K562 (cell line): Measurements from ENCODE around the gene DCAF10. TPM values are rescaled to one million over a fixed set of nuclear protein-coding genes. Genes with fewer than 3 reads are reported as not detected.

ENCODE experiments used
- CBFA2T2 ChIP-seq: fragments of 450-650 bp; conservative IDR thresholded peaks from 2 replicates; pipeline ENCODE4 v1.6.1; 2017; ENCODE audit warnings: mild to moderate bottlenecking
- CTBP1 ChIP-seq: fragments of 450-650 bp; IDR thresholded peaks from 2 replicates; pipeline ENCODE4 v1.6.1; 2016; ENCODE audit warnings: borderline replicate concordance
- DIDO1 ChIP-seq: fragments of 450-650 bp; IDR thresholded peaks from 2 replicates; pipeline ENCODE4 v1.6.1; 2016; ENCODE audit warnings: low read depth, missing biosample characterization, missing genetic modification characterization
- ETV1 ChIP-seq: fragments of 450-650 bp; conservative IDR thresholded peaks from 2 replicates; pipeline ENCODE4 v1.6.1; 2016; ENCODE audit warnings: missing genetic modification characterization, control low read depth, low read depth, missing compliant biosample characterization
- HNRNPL ChIP-seq: fragments of 200-400 bp; formaldehyde crosslinking; IDR thresholded peaks from 2 replicates; pipeline ENCODE4 v1.6.1; 2017; ENCODE audit warnings: low read depth, mild to moderate bottlenecking, low read length
- KLF16 ChIP-seq: IDR thresholded peaks from 2 replicates; pipeline ENCODE4 v1.6.1; 2016; ENCODE audit warnings: antibody characterized with exemption
- NUFIP1 ChIP-seq: fragments of 450-650 bp; IDR thresholded peaks from 2 replicates; pipeline ENCODE4 v1.6.1; 2018; ENCODE audit not compliant: partially characterized antibody
- PCBP2 ChIP-seq: fragments of 200-400 bp; formaldehyde crosslinking; IDR thresholded peaks from 2 replicates; pipeline ENCODE4 v1.6.1; 2018; ENCODE audit warnings: low read length, low read depth, mild to moderate bottlenecking, moderate library complexity; ENCODE audit not compliant: poor library complexity, severe bottlenecking
- STAT5A ChIP-seq: IDR thresholded peaks from 2 replicates; pipeline ENCODE4 v1.6.1; 2012; ENCODE audit warnings: low read length, inconsistent platforms, borderline replicate concordance
- YY1 ChIP-seq, 3 experiments: IDR thresholded peaks; 2 replicates each; pipeline ENCODE4 v1.6.1; 2011; ENCODE audit warnings: low read length in 2 of 3, mild to moderate bottlenecking in 2 of 3, moderate library complexity in 2 of 3, borderline replicate concordance in 1 of 3, control low read depth in 1 of 3, low read depth in 1 of 3; ENCODE audit not compliant: insufficient read depth in 3 of 3, insufficient replicate concordance in 2 of 3, control insufficient read depth in 1 of 3, insufficient read length in 1 of 3; ENCODE audit errors: extremely low read depth in 1 of 3
- ZNF212 ChIP-seq: fragments of 450-650 bp; formaldehyde crosslinking; IDR thresholded peaks from 2 replicates; pipeline ENCODE4 v1.4.0; 2020; ENCODE audit warnings: mild to moderate bottlenecking
- ZNF695 ChIP-seq: fragments of 450-650 bp; formaldehyde crosslinking; IDR thresholded peaks from 2 replicates; pipeline ENCODE4 v1.4.0; 2020; ENCODE audit warnings: mild to moderate bottlenecking, moderate library complexity
- ZNF785 ChIP-seq: fragments of 250-450 bp; sonication (Bioruptor Pico); IDR thresholded peaks from 2 replicates; pipeline ENCODE4 v1.4.0; 2020; ENCODE audit warnings: mild to moderate bottlenecking
- polyA plus RNA-seq, 8 experiments: library from polyadenylated mRNA; depleted of rRNA in 4 of 8; stranded (reverse) in 5 of 8; unstranded in 3 of 8; fragments of >200 nt; fragmentation: Nextera tagmentation in 2 of 8; fragmentation: Illumina TruSeq in 1 of 8; extraction: Ambion mirVana in 2 of 8; extraction: Trizol in 1 of 8; gene quantifications; 2 replicates each; pipeline versions ENCODE4 v1.2.1 to v1.2.3, GENCODE V29; 2011 to 2014; ENCODE audit warnings: inconsistent platforms in 1 of 8, missing spikeins in 1 of 8
- total RNA-seq, 7 experiments: library from RNA; depleted of rRNA in 6 of 7; stranded (reverse); fragments of >200 nt in 6 of 7; fragmentation: Illumina TruSeq in 2 of 7; extraction: Trizol in 2 of 7; gene quantifications; 2 replicates each; pipeline versions ENCODE4 v1.2.1 to v1.2.3, GENCODE V29; 2011 to 2021; ENCODE audit warnings: low replicate concordance in 1 of 7
- TF ChIP-seq, protein P1 (sequence below): sonication (generic); formaldehyde crosslinking; IDR thresholded peaks from 2 replicates; pipeline ENCODE4 v1.8.1; 2023; ENCODE audit warnings: mild to moderate bottlenecking, missing genetic modification reagents
- TF ChIP-seq, protein P2 (sequence below): fragments of 200-800 bp; sonication (Bioruptor generic); IDR thresholded peaks from 2 replicates; pipeline ENCODE4 v1.6.1; 2017; ENCODE audit warnings: missing genetic modification characterization, missing compliant biosample characterization
- TF ChIP-seq, protein P3 (sequence below): fragments of 250-450 bp; sonication (Bioruptor Pico); IDR thresholded peaks from 2 replicates; pipeline ENCODE4 v1.4.0; 2020

The DCAF10 gene
- total and polyA plus RNA-seq, 9 of the 15 experiments (the other 6 are each of a cell fraction or from before 2014, with no cell fraction given), result 6.8 to 40.1 (median 16.9) TPM

DNA sequence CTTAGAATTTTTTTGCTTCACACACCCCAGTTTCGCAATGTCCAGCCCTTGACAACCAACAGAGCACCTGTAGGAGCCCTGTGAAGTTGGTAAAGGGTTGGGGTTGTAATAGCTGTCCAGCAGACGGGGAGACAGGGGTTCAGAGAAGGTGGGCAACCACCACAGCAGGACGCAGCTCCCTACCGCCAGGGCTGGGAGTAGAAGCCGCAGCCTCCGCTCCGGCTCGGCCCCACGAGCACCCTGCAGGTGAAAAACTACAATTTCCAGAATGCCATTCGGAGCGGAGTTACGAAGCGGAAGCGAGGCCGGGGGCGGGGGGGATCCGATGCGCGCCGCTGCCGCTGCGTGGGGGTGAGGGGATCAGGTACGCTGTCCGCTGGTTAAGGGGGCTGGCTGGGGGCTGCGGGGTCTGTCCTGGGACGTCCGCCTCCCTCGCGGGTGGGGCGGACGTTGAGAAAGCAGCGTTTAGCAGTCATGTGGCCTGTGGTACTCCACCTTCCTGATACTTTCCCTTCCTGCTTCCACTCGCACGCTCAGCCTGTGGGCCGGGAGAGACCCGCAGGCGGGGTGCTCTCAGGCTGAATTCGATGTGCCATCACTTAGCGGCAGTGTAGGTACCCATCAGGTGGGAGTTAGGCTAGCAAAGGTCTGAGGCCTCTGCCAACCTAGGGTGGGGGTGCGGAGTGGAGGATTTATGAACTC, 47.0 kb upstream of the DCAF10 start, which contains the start of gene TRMT10B (continued):
- TF ChIP-seq ZNF212 (CRISPR knock-in tag) (no peak), NUFIP1 (no peak), ZNF695 (no peak), CTBP1 (no peak), YY1 (IDR thresholded peaks at IDR 0.05; ENCODE audit: borderline replicate concordance in 1 of 3, control insufficient read depth in 1 of 3, extremely low read depth in 1 of 3, insufficient read depth in 3 of 3, insufficient read length in 1 of 3, insufficient replicate concordance in 2 of 3, low read depth in 1 of 3, low read length in 2 of 3) (peak in 1 of 3 experiments; percentile 45), PCBP2 (no peak), DIDO1 (tag) (no peak), ZNF785 (CRISPR knock-in tag) (no peak), KLF16 (no peak), ETV1 (tag) (peak; percentile 69), CBFA2T2 (no peak), HNRNPL (no peak), STAT5A (no peak)
- TF ChIP-seq, protein P1, sequence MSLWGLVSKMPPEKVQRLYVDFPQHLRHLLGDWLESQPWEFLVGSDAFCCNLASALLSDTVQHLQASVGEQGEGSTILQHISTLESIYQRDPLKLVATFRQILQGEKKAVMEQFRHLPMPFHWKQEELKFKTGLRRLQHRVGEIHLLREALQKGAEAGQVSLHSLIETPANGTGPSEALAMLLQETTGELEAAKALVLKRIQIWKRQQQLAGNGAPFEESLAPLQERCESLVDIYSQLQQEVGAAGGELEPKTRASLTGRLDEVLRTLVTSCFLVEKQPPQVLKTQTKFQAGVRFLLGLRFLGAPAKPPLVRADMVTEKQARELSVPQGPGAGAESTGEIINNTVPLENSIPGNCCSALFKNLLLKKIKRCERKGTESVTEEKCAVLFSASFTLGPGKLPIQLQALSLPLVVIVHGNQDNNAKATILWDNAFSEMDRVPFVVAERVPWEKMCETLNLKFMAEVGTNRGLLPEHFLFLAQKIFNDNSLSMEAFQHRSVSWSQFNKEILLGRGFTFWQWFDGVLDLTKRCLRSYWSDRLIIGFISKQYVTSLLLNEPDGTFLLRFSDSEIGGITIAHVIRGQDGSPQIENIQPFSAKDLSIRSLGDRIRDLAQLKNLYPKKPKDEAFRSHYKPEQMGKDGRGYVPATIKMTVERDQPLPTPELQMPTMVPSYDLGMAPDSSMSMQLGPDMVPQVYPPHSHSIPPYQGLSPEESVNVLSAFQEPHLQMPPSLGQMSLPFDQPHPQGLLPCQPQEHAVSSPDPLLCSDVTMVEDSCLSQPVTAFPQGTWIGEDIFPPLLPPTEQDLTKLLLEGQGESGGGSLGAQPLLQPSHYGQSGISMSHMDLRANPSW, result no peak; the same call in 1 of the 2 replicates
- TF ChIP-seq, protein P2, sequence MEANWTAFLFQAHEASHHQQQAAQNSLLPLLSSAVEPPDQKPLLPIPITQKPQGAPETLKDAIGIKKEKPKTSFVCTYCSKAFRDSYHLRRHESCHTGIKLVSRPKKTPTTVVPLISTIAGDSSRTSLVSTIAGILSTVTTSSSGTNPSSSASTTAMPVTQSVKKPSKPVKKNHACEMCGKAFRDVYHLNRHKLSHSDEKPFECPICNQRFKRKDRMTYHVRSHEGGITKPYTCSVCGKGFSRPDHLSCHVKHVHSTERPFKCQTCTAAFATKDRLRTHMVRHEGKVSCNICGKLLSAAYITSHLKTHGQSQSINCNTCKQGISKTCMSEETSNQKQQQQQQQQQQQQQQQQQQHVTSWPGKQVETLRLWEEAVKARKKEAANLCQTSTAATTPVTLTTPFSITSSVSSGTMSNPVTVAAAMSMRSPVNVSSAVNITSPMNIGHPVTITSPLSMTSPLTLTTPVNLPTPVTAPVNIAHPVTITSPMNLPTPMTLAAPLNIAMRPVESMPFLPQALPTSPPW, result peak; percentile 97
- TF ChIP-seq, protein P3, sequence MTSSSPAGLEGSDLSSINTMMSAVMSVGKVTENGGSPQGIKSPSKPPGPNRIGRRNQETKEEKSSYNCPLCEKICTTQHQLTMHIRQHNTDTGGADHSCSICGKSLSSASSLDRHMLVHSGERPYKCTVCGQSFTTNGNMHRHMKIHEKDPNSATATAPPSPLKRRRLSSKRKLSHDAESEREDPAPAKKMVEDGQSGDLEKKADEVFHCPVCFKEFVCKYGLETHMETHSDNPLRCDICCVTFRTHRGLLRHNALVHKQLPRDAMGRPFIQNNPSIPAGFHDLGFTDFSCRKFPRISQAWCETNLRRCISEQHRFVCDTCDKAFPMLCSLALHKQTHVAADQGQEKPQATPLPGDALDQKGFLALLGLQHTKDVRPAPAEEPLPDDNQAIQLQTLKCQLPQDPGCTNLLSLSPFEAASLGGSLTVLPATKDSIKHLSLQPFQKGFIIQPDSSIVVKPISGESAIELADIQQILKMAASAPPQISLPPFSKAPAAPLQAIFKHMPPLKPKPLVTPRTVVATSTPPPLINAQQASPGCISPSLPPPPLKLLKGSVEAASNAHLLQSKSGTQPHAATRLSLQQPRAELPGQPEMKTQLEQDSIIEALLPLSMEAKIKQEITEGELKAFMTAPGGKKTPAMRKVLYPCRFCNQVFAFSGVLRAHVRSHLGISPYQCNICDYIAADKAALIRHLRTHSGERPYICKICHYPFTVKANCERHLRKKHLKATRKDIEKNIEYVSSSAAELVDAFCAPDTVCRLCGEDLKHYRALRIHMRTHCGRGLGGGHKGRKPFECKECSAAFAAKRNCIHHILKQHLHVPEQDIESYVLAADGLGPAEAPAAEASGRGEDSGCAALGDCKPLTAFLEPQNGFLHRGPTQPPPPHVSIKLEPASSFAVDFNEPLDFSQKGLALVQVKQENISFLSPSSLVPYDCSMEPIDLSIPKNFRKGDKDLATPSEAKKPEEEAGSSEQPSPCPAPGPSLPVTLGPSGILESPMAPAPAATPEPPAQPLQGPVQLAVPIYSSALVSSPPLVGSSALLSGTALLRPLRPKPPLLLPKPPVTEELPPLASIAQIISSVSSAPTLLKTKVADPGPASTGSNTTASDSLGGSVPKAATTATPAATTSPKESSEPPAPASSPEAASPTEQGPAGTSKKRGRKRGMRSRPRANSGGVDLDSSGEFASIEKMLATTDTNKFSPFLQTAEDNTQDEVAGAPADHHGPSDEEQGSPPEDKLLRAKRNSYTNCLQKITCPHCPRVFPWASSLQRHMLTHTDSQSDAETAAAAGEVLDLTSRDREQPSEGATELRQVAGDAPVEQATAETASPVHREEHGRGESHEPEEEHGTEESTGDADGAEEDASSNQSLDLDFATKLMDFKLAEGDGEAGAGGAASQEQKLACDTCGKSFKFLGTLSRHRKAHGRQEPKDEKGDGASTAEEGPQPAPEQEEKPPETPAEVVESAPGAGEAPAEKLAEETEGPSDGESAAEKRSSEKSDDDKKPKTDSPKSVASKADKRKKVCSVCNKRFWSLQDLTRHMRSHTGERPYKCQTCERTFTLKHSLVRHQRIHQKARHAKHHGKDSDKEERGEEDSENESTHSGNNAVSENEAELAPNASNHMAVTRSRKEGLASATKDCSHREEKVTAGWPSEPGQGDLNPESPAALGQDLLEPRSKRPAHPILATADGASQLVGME (CRISPR knock-in tag), result no peak
